ENCODE measurements around the gene CDK5R1. TPM values are rescaled to one million over a fixed set of nuclear protein-coding genes. Genes with fewer than 3 reads are reported as not detected.

The CDK5R1 gene
- total and polyA plus RNA-seq, 2 donors (not counting 1 experiment from before 2014, with no cell fraction given), result 2.4 to 6.2 TPM

GRCh38 chr17:32445074-32445415, 41.7 kb upstream of the CDK5R1 start:
- Histone ChIP-seq H3K27ac (ENCODE audit: low read length in 2 of 2) (peak overlapping the region; percentile 48 to 89), H4K20me1 (ENCODE audit: control insufficient read depth, insufficient read depth, low read length, poor library complexity, severe bottlenecking) (peaks cover 6% of the 10 kb centered on the region), H3K4me2 (replicated peaks; ENCODE audit: low read depth, low read length, poor library complexity, severe bottlenecking) (peak overlapping the region; percentile 89), H3K9me3 (ENCODE audit: control extremely low read depth in 1 of 3, control insufficient read depth in 2 of 3, insufficient read depth in 1 of 3, low read length in 2 of 3) (no peaks in the 10 kb centered on the region), H3K4me1 (ENCODE audit: control insufficient read depth in 2 of 2, insufficient read depth in 2 of 2, low read length in 2 of 2) (peaks cover 18 to 23% of the 10 kb centered on the region in 2 donors), H3K27me3 (replicated peaks in 1 of 4; ENCODE audit: control extremely low read depth in 1 of 4, control insufficient read depth in 3 of 4, insufficient read depth in 4 of 4, low read length in 3 of 4) (peaks cover 0 to 2% (median under 1%) of the 10 kb centered on the region in 4 experiments), H3K79me2 (ENCODE audit: control insufficient read depth, insufficient read depth, low read length) (peaks cover 64% of the 10 kb centered on the region), H3K9ac (ENCODE audit: low read length) (peak overlapping the region; percentile 91), H3K4me3 (ENCODE audit: control extremely low read depth in 1 of 5, extremely low read depth in 1 of 5, insufficient read depth in 1 of 5, low read depth in 2 of 5, low read length in 4 of 5) (peak overlapping the region; percentile 78 to 96 (median 95)), H3K36me3 (replicated peaks in 1 of 2; ENCODE audit: control extremely low read depth in 1 of 2, control insufficient read depth in 1 of 2, extremely low read depth in 1 of 2, insufficient read depth in 2 of 2, low read length in 1 of 2) (peaks cover 10 to 27% of the 10 kb centered on the region in 2 experiments), H2AFZ (ENCODE audit: insufficient read depth, low read depth, low read length, poor library complexity, severe bottlenecking) (peak overlapping the region; percentile 92)
- no peaks in the 10 kb centered on the region for H3K27me3 Mint-ChIP-seq
- peaks cover 34% of the 10 kb centered on the region for H3K4me1 Mint-ChIP-seq
- H3K9me3 Mint-ChIP-seq (ENCODE audit: insufficient read depth), result no peaks in the 10 kb centered on the region
- ChIA-PET CTCF (interaction anchor here (1.4 to 3.2 kb wide), 5 partner anchors 11 to 59 kb away, joined by 4 to 29 read pairs (median 7); no protein-coding TSS in a partner anchor), POLR2A (interaction anchor here (0.8 kb wide), 1 partner anchor 94 kb away, joined by 3 read pairs; no protein-coding TSS in a partner anchor)
- TF ChIP-seq CTCF (IDR thresholded peaks at IDR 0.05) (no peak), EZH2 (IDR thresholded peaks at IDR 0.05; ENCODE audit: borderline replicate concordance, insufficient read depth, low read depth, low read length, poor library complexity, severe bottlenecking) (no peak)
- DNase-seq (no peak), ATAC-seq (ENCODE audit: low read depth) (no peak)
- H3K4me3 Mint-ChIP-seq, result peak overlapping the region; percentile 86
- 0% methylated on average over 6 of the region's 14 CpGs for WGBS (ENCODE audit: insufficient coverage)
- intact Hi-C loops (cut with micrococcal nuclease), result no loop called here
- peak overlapping the region; percentile 76 for H3K27ac Mint-ChIP-seq

- Histone ChIP-seq H3K27me3 (replicated peaks in 1 of 4; ENCODE audit: control extremely low read depth in 1 of 4, control insufficient read depth in 3 of 4, insufficient read depth in 4 of 4, low read length in 3 of 4) (peaks cover 0 to 2% (median under 1%) of the 10 kb centered on the region in 4 experiments), H3K4me3 (ENCODE audit: control extremely low read depth in 1 of 5, extremely low read depth in 1 of 5, insufficient read depth in 1 of 5, low read depth in 2 of 5, low read length in 4 of 5) (peak overlapping the region; percentile 78 to 96 (median 95)), H3K4me1 (ENCODE audit: control insufficient read depth in 2 of 2, insufficient read depth in 2 of 2, low read length in 2 of 2) (peaks cover 18 to 23% of the 10 kb centered on the region in 2 donors), H3K27ac (ENCODE audit: low read length in 2 of 2) (peak overlapping the region in 1 of 2 donors; percentile 89), H3K79me2 (ENCODE audit: control insufficient read depth, insufficient read depth, low read length) (peaks cover 68% of the 10 kb centered on the region), H3K4me2 (replicated peaks; ENCODE audit: low read depth, low read length, poor library complexity, severe bottlenecking) (peak overlapping the region; percentile 89), H4K20me1 (ENCODE audit: control insufficient read depth, insufficient read depth, low read length, poor library complexity, severe bottlenecking) (peaks cover 8% of the 10 kb centered on the region), H3K9me3 (ENCODE audit: control extremely low read depth in 1 of 3, control insufficient read depth in 2 of 3, insufficient read depth in 1 of 3, low read length in 2 of 3) (no peaks in the 10 kb centered on the region), H3K36me3 (replicated peaks in 1 of 2; ENCODE audit: control extremely low read depth in 1 of 2, control insufficient read depth in 1 of 2, extremely low read depth in 1 of 2, insufficient read depth in 2 of 2, low read length in 1 of 2) (peaks cover 10 to 29% of the 10 kb centered on the region in 2 experiments), H3K9ac (ENCODE audit: low read length) (peak overlapping the region; percentile 91), H2AFZ (ENCODE audit: insufficient read depth, low read depth, low read length, poor library complexity, severe bottlenecking) (peak overlapping the region; percentile 92)
- no peak for DNase-seq
- H3K9me3 Mint-ChIP-seq (ENCODE audit: insufficient read depth), result no peaks in the 10 kb centered on the region
- no peak for ATAC-seq (ENCODE audit: low read depth)
- no peak for TF ChIP-seq CTCF (IDR thresholded peaks at IDR 0.05)
- TF ChIP-seq EZH2 (IDR thresholded peaks at IDR 0.05; ENCODE audit: borderline replicate concordance, insufficient read depth, low read depth, low read length, poor library complexity, severe bottlenecking), result no peak
- H3K27me3 Mint-ChIP-seq, result no peaks in the 10 kb centered on the region
- intact Hi-C loops (cut with micrococcal nuclease), result no loop called here
- POLR2A ChIA-PET, result no interaction called here
- H3K27ac Mint-ChIP-seq, result peak overlapping the region; percentile 76
- CTCF ChIA-PET, result interaction anchor here (1.9 to 3.2 kb wide), 3 partner anchors 18 to 43 kb away, joined by 4 to 29 read pairs (median 11); no protein-coding TSS in a partner anchor
- H3K4me3 Mint-ChIP-seq, result peak overlapping the region; percentile 86
- H3K4me1 Mint-ChIP-seq, result peaks cover 35% of the 10 kb centered on the region
- WGBS (ENCODE audit: insufficient coverage), result 32% methylated on average over 4 of the region's 6 CpGs
Measured at GRCh38 chr17:32445497-32445896, 41.3 kb upstream of the CDK5R1 start.
